Stimulated activated CD4-positive, alpha-beta T cell treated with anti-CD3 and anti-CD28 coated beads, Interleukin-2, amount 100 ng/mL, for 4 hours (primary cell): Measurements from ENCODE around the gene SPNS2.

Experiments
- DNase-seq: peaks from one replicate; pipeline ENCODE4 v3.0.0-alpha.2; 2020; ENCODE audit warnings: low read depth

Gene SPNS2

DNA sequence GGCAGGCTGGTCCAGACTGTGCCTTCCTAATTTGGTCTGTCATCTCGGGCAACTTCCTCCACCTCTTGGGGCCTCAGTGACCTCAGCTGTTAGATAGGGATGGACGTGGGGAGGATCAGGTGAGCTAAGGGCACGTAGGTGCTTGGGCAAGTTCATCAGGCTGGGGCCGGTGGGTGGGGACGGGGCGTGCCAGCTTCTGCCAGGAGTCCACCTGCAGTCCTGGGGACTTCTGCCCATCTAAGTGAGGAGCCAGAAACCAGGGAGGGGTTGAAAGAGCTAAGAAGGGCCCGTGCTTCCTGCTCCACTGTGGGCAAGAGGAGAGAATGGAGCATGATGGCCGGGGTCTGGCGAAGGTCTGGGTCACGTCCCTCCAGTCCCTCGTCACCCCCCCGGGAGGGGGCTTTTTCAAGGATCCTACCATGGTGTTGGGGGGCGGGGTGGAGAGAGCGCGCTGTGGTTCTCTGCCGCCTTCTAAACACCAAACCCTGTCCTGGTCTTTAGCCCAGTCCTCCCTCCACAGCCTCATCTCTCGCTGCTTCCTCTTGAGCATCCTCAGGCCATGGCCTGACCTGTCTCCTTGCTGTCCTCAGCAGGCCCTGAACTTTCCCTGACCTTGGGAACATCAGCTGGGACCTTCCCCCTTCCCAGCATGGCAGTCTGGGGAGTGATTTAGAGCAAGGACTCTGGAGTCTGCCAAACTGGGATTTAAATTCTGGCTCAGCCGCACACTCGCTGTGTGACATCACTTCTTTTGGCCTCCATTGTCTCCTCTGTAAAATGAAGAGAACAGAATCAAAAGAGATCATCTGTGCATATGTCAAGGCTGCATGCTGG, 21.6 kb downstream of the SPNS2 start:
- DNase-seq: no peak

- no peak for DNase-seq
Observed at GRCh38 chr17:4520894-4521600, 22.4 kb downstream of the SPNS2 start.

DNA sequence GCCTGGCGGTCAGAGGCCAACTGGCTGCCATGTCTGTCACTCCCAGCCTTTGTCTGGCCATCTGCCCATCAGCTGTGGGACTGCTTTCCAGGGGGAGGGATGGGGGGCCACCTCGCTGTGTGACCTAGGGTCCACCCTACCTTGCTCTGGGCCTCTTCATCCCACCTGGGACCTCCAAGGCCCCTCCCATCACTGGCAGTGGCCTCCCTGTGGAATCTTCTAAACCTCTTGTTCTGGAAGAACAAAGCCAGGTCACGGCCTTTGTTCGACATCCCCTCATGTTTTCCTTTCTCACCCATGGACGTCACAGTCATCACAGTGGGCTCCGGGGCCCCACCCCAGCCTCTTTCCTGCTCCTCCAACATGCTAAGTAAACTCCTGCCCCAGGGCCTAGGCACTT, 24.0 kb downstream of the SPNS2 start:
- DNase-seq: no peak

GRCh38 chr17:4523946-4524345, 25.3 kb downstream of the SPNS2 start:
- no peak for DNase-seq

DNA sequence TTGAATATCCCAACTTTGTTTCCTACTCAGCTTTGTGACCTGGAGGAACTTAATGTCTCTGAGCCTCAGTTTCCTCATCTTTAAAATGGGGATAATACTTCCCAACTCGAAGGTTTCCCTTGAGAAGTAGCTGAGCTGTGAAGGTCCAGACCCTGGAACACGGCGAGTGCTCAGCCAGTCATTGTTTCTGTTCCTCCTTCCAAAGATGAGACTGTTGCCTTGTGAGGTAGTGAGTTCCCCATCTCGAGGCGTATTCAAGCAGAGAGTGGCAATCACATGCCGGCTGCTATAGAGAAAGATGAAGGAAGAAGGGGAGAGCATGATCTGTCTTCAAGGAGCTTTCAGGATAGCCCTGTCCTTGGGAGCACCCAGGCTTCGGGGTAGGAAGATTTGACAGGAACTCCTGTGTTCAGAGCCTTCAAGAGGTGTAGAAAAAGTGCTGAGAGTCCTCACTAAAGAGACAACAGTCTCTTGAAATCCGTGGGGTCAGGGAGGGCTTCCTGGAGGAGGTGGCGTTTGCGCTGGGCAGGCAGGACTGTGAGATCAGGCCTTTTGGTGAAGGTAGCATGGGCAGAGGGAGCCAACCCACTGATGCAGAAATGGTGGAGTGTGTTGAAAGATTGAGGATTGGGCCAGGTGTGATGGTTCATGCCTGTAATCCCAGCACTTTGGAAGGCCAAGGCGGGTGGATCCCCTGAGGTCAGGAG, 27.2 kb downstream of the SPNS2 start:
- DNase-seq: no peak

GRCh38 chr17:4527134-4527533, 28.5 kb downstream of the SPNS2 start:
- no peak for DNase-seq

DNA sequence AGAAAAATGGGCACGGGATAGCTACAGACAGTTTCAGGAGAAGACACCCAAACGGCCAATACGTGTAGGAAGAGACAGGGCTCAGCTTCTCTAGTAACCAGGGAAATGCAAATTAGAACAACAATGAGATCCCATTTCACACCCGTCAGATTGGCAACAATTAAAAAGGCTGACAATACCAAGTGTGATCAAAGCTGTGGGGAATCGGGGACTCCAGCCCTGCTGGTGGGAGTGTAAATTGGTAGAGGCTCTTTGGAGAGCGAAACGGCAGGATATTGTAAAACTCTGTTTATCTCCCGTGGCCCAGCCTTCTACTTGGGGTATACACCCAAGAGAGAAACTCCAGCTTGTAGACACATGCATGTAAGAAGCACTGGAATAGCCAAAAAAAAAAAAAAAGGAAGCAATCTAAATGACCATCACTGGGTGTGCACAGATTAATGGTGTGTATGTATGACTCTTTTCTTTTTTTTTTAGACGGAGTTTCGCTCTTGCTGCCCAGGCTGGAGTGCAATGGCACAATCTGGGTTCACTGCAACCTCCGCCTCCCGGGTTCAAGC, 29.0 kb downstream of the SPNS2 start:
- DNase-seq: no peak

GRCh38 chr17:4529533-4530152, 31.0 kb downstream of the SPNS2 start:
- DNase-seq: no peak

DNA sequence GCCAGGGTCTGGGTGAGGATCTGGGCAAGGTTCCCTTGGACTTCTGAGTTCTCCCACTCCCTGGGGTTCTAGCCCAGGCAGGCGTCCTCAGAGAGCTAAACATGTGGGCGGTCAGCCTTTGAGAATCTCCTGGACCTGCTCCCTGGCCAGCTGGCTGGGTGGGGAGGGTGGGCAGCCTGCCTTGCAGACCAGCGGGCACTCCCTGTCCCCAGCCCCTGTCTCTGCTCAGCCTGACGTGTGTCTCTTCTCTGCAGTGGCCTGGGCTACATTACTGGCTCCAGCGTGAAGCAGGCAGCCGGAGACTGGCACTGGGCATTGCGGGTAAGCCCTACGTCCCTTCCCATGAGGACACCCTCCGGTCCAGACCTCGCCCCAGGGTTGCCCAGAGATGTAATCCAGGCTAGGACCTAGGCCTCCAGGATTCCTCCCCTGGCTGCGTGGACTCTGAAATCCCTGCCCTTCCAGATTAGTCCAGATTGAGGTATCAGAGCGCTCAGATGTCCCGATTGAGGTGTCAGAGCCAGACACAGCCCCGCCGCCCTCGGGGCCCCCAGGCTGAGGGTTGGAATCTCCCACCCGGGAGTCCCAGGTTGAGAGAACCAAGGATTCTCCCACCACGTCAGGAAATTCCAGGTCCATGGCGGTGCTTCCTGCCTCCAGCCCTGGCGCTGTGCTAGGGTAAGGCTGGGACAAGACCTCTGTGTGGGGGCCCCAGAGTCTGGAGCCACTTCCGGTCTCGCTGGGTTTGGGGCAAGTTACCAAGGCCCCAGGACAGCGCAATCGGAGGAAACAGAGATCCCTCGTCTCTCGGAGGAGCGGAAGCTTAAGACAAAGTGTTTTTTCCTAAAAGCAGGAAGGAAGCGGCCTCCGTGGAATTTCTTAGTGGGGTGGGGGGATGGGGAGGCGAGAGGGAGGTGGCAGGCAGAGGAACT, 32.4 kb downstream of the SPNS2 start:
- no peak for DNase-seq

DNA sequence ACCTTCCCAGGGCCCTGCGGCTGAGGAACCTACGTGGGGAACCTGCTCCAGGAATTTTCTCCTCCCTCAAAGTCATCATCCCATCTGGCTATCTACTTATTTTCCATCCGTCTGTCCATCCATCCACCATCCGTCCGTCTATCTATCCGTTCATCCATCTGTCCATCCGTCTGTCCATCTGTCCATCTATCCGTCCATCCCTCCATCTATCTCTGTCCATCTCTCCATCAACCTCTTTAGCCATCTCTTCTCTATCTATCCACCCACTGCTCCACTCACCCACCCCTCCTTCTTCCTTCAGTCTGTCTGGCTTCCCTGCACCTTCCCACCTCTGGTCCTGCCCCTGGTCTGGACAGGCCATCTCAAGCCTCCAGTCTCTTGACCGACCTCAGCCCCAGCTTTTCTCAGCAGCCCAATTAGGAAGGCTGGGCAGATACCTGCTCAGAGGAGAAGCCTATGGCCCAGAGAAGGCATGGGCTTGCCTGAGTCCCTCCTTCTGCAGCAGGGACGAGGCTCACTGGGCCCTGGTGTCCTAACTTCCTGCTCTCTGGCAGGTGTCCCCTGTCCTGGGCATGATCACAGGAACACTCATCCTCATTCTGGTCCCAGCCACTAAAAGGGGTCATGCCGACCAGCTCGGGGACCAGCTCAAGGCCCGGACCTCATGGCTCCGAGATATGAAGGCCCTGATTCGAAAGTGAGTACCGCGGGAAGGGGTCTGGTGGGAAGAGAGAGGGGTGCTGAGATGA, 33.5 kb downstream of the SPNS2 start:
- no peak for DNase-seq

GRCh38 chr17:4532860-4533522, 34.3 kb downstream of the SPNS2 start:
- DNase-seq: no peak

GRCh38 chr17:4533523-4534504, 35.1 kb downstream of the SPNS2 start:
- DNase-seq: no peak

- DNase-seq: no peak
Observed at GRCh38 chr17:4534515-4534914, 35.8 kb downstream of the SPNS2 start.

DNA sequence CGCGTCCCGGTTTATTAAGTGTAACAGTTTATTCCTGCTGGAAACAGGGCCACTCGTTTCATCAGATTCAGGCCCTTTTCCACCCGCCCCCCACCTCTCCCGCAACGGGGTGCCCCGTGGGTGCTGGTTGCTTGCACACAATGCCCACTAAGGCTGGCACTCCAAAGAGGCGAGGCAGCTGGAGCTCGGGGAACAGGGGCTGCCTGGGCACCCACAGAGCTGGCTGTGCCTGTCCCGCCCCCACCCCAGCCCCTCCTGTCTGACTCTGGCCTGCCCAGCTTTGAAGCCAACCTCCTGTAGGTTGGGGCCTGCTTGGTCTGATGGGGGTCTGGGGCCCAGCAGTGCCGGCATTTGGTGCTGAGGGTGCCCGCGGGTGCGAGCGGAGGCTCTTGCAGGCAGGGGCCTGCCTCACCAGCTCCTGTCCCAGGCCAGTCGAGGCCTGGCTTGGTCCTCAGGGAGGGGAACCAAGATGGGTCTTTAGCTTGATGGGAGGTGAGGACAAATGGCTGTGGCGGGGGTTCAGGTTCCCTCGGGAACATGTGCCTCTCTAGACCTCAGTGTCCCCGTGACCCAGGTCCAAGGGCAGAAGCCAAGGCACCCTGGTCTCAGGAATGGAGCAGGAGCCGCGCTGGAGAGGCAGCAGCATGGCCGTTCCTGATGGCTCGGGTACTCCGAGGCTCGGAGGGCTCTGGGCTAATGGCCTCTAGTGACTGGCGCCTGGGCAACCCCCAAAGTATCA, 36.4 kb downstream of the SPNS2 start:
- DNase-seq: no peak

GRCh38 chr17:4535667-4536258, 37.1 kb downstream of the SPNS2 start:
- no peak for DNase-seq

GRCh38 chr17:4536259-4536741, 37.6 kb downstream of the SPNS2 start:
- no peak for DNase-seq

DNA sequence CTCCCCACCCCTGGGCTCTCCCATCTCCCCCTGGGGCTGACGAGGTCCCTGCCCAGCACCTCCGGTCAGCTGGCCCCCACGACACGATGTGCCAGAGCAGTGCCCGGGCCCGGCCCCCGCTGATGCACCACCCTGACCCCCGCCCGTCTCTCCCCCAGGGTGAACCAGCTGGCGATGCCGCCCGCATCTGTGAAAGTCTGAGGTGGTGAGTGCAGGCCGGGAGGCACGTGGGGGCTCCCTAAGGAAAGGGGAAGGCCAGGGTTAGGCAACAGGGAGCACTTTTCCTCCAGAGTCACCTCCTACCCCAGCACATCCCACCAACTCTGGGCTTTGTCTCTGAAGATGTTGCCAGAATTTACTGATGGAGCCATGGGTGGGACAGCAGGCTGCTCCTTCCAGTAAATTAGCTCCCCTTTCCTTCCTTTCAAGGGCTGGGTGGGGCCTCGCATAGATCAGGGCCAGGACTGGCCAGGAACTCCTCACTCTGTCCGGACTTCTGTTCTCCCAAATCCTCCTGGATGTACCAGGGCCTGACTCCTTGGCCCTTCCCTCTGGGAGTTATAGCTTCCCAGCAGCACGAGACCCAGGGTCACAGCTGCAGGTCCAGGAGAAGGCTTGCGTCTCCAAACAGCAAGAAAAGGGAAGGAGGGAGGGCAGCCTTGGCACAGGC, 38.2 kb downstream of the SPNS2 start:
- no peak for DNase-seq
